Measurements from ENCODE around the gene CITED2.

Gene CITED2

GRCh38 chr6:139343052-139343750 lies 31.2 kb downstream of the CITED2 start:
- in situ Hi-C loops (cut with HindIII; ENCODE audit: low pct_ligation_motif_present, low pct_unique_long_range_greater_than_20kb, low sequenced_read_pairs): no loop called here

DNA sequence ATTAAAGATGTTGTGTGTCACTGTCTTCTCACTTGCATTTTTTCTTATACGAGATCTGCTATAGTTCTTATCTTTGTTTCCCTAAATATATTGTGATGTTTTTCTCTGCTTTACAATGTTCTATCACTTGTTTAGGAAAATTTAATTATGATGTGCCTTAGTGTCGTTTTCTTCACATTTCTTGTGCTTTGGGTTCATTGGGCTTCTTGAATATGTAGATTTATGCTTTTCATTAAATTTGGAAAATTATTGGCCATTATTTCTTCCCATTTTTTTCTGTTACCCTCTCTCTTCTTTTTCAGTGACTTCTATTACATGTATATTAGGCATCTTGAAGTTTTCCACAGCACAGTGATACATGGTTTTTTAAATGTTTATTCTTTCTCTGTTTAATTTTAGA lies 33.4 kb downstream of the CITED2 start:
- in situ Hi-C loops (cut with HindIII; ENCODE audit: low pct_ligation_motif_present, low pct_unique_long_range_greater_than_20kb, low sequenced_read_pairs): no loop called here
- DNase-seq: no peak

More at GRCh38 chr6:139343052-139343750, 31.2 kb downstream of the CITED2 start:
- no peak for DNase-seq

GRCh38 chr6:139338795-139339194 lies 35.7 kb downstream of the CITED2 start:
- in situ Hi-C loops (cut with HindIII; ENCODE audit: low pct_ligation_motif_present, low pct_unique_long_range_greater_than_20kb, low sequenced_read_pairs): no loop called here
- no peak for DNase-seq

- DNase-seq: no peak
- in situ Hi-C loops (cut with HindIII; ENCODE audit: low pct_ligation_motif_present, low pct_unique_long_range_greater_than_20kb, low sequenced_read_pairs): no loop called here
Measured at GRCh38 chr6:139337830-139338229, 36.6 kb downstream of the CITED2 start.

- in situ Hi-C loops (cut with HindIII; ENCODE audit: low pct_ligation_motif_present, low pct_unique_long_range_greater_than_20kb, low sequenced_read_pairs): no loop called here
- no peak for DNase-seq
Measured at GRCh38 chr6:139337001-139337400, 37.4 kb downstream of the CITED2 start.

DNA sequence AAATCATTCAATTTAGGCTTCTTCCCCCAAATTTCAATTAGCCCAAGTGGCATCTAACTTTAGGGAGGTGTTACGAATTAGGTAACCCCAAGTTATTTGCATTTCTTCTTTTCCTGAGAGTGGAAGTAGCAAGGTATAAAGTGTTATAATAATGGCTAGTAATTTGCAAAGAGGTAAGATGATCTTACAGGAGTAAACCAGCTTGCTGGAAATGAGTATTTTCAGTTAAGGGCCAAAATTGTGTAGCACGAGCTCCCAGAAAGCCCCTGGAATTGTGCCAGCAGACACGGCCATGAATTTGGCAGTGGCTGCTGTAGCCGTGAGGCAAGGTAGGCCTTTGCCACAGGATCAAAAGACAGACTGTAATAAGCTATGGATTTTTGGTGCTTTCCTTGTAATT lies 38.0 kb downstream of the CITED2 start:
- in situ Hi-C loops (cut with HindIII; ENCODE audit: low pct_ligation_motif_present, low pct_unique_long_range_greater_than_20kb, low sequenced_read_pairs): no loop called here
- no peak for DNase-seq

DNA sequence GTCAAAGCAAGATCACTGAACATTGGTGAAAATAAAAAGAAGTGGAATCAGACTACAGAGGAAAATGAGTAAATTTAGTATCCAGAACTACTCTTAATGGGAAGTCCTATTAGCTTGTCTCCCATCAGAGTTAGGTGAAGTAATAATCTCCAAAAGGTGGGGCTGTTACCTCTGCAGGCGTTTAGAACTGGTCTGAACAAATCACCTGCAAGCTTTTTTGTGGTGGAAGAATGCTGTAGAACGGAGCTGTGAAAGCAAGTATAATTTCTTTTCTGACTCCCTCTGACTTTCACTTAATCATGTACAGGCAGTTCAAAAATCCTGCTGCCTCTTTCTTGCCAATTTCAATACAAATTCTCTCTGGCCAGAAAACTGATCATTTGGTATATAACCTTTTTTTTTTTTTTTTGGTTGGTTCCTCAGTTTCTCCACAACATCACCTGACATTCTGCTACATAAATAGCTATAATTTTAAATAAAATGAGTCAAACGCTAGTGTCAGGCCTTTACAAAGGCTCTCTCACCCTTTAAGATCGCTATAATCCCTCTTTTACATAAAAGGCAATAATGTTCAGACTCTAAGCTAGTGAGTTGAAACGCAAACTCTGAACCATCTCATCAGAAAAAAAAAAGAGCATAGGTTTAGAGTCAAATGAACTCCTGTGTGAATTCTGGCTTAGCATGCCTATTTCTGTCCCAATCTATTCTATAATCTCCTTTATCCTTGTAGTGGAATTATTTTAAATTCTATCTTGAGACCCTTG lies 38.8 kb downstream of the CITED2 start:
- in situ Hi-C loops (cut with HindIII; ENCODE audit: low pct_ligation_motif_present, low pct_unique_long_range_greater_than_20kb, low sequenced_read_pairs): no loop called here
- DNase-seq: no peak

- in situ Hi-C loops (cut with HindIII; ENCODE audit: low pct_ligation_motif_present, low pct_unique_long_range_greater_than_20kb, low sequenced_read_pairs): no loop called here
- DNase-seq: no peak
Measured at GRCh38 chr6:139334806-139335446, 39.5 kb downstream of the CITED2 start.

- DNase-seq: no peak
- in situ Hi-C loops (cut with HindIII; ENCODE audit: low pct_ligation_motif_present, low pct_unique_long_range_greater_than_20kb, low sequenced_read_pairs): no loop called here
Measured at GRCh38 chr6:139330826-139331500, 43.5 kb downstream of the CITED2 start.

DNA sequence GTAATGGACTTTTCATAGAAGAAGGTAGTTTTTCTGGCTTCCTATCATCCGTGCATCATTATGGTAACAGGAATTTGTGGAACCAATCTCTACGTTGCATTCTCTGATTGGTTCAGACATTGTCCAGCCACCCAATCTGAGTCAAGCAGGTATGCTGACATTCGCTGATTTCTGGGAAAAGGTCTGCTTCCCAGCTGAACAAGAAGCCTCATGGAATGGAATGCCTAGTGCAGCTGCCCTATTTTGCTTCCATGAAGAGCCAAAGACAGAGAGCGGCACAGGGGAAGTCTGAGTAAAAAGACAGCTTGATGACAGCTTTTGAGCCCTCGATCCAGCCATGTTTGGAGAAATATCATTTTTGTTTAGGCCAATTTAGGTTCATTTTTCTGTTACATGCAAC lies 44.1 kb downstream of the CITED2 start:
- in situ Hi-C loops (cut with HindIII; ENCODE audit: low pct_ligation_motif_present, low pct_unique_long_range_greater_than_20kb, low sequenced_read_pairs): no loop called here
- no peak for DNase-seq

DNA sequence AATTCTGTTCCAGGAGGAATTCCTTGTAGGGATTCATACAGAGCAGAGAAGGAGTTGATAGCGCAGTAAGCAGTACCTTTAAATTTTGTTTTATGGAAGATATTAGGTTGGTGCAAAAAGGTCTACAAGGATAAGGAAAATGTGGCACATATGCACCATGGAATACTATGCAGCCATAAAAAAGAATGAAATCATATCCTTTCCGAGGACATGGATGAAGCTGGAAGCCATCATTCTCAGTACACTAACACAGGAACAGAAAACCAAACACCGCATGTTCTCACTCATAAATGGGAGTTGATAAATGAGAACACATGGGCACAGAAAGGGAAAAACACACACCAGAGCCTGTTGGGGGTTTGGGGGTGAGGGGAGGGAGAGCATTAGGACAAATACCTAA lies 45.2 kb downstream of the CITED2 start:
- no peak for DNase-seq
- in situ Hi-C loops (cut with HindIII; ENCODE audit: low pct_ligation_motif_present, low pct_unique_long_range_greater_than_20kb, low sequenced_read_pairs): no loop called here

- no peak for DNase-seq
- in situ Hi-C loops (cut with HindIII; ENCODE audit: low pct_ligation_motif_present, low pct_unique_long_range_greater_than_20kb, low sequenced_read_pairs): no loop called here
Measured at GRCh38 chr6:139327038-139327437, 47.4 kb downstream of the CITED2 start.

DNA sequence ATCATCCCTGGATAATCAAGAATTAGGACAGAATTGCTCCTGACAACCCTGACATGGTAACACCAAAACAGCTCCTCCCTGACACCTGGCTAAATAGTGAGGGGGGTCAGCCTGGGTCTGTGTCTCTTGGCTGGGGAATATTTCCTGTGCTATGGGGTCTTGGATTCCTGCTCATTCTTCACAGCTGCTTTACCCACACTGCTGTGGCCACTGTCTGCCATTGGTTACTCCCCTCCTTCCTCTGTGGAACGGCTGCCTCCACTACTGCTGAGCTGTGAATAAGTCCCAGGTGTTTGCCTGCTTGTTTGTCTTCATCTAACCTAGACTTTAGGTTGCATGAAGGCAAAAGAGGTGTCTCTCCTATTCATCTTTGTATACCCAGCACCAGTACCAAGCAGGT lies 48.8 kb downstream of the CITED2 start:
- DNase-seq: no peak
- in situ Hi-C loops (cut with HindIII; ENCODE audit: low pct_ligation_motif_present, low pct_unique_long_range_greater_than_20kb, low sequenced_read_pairs): no loop called here

DNA sequence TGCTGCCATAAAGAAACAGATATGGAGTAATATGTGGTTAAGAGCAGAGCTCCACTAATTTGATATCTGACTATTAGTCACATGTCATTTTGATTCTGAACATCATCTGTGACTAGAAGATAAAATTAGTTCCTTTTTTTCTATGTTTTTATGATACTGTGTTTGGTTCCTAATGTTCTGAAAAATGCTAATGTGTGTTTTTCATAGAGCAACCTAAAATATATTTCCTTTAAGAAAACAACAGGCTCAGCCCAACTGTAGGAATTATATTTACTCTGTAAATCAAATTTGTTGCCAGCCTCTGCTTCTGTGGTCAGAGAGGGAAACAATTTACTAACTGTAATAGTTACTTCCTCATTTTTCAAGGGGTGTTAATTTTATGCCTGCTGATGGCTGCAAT lies 49.3 kb downstream of the CITED2 start:
- DNase-seq: no peak
- in situ Hi-C loops (cut with HindIII; ENCODE audit: low pct_ligation_motif_present, low pct_unique_long_range_greater_than_20kb, low sequenced_read_pairs): no loop called here

- in situ Hi-C loops (cut with HindIII; ENCODE audit: low pct_ligation_motif_present, low pct_unique_long_range_greater_than_20kb, low sequenced_read_pairs): no loop called here
- DNase-seq: no peak
Measured at GRCh38 chr6:139324301-139324555, 50.2 kb downstream of the CITED2 start.

DNA sequence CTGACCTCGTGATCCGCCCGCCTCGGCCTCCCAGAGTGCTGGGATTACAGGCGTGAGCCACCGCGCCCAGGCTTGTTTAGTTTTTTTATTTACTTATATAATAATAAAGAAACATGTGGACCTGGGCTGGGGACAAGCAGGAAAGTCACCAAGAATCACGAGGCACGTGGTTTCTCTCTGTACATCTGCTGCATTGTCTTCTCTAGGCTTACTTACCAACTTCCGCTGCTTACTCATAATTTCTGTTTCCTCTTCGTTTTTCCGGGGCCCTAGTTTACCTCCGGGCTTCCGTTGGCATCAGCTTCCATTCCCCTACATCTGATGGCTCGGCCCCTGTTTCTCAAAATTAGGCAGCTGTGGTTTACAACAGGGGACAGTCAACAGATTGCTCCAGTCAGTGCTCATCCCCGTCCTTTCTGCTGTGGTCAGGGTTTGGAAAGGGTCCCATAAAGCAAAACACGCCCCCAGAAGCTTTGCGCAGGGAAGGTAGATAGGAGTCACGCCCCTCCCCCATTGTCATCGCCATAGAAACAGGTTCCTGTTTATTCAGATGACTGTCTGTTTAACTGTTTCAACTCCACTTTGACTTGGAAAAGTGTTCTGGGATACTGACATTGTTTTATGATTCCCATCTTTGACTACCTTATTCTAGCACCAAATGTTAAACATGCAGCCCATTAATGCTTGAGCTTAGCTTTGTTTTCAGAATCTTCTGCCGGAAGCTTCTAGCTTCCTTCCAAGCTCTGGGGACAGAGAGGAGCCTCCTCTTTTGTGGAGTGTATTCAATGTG lies 50.7 kb downstream of the CITED2 start:
- DNase-seq: no peak
- in situ Hi-C loops (cut with HindIII; ENCODE audit: low pct_ligation_motif_present, low pct_unique_long_range_greater_than_20kb, low sequenced_read_pairs): no loop called here

All from ACHN (cell line).